NT2/D1 (cell line): ENCODE measurements around the gene DNAI1.

ENCODE experiments used
- DNase-seq: peaks from one replicate; pipeline ENCODE4 v3.0.0-alpha.2; 2011; ENCODE audit warnings: low read depth, low spot score
- H3K27me3 ChIP-seq: 2 replicates; pipeline ENCODE4 v1.6.0; 2011; ENCODE audit warnings: mild to moderate bottlenecking; ENCODE audit not compliant: insufficient read length, insufficient read depth
- H3K36me3 ChIP-seq: 2 replicates; pipeline ENCODE4 v1.6.1; 2011; ENCODE audit warnings: mild to moderate bottlenecking, low read length, mixed read lengths; ENCODE audit not compliant: insufficient read depth, insufficient read length
- H3K4me1 ChIP-seq: 2 replicates; pipeline ENCODE4 v1.5.1; 2011; ENCODE audit not compliant: insufficient read depth, insufficient read length
- H3K4me3 ChIP-seq: 2 replicates; pipeline ENCODE4 v1.5.1; 2011; ENCODE audit warnings: low read depth; ENCODE audit not compliant: insufficient read length
- H3K9ac ChIP-seq: 2 replicates; pipeline ENCODE4 v1.6.0; 2011; ENCODE audit warnings: low read depth; ENCODE audit not compliant: insufficient read length
- H3K9me3 ChIP-seq: 2 replicates; pipeline ENCODE4 v1.5.1; 2011; ENCODE audit warnings: mild to moderate bottlenecking, low read length; ENCODE audit not compliant: insufficient read depth
- SUZ12 ChIP-seq: IDR thresholded peaks from 2 replicates; pipeline ENCODE4 v1.6.1; 2011; ENCODE audit not compliant: insufficient read length, insufficient read depth; ENCODE audit errors: extremely low read depth
- YY1 ChIP-seq: IDR thresholded peaks from 2 replicates; pipeline ENCODE4 v1.6.1; 2011; ENCODE audit not compliant: insufficient read length, insufficient read depth
- ZNF274 ChIP-seq: IDR thresholded peaks from 2 replicates; pipeline ENCODE4 v1.6.1; 2011; ENCODE audit warnings: mild to moderate bottlenecking, low read depth, low read length

The DNAI1 gene

DNA sequence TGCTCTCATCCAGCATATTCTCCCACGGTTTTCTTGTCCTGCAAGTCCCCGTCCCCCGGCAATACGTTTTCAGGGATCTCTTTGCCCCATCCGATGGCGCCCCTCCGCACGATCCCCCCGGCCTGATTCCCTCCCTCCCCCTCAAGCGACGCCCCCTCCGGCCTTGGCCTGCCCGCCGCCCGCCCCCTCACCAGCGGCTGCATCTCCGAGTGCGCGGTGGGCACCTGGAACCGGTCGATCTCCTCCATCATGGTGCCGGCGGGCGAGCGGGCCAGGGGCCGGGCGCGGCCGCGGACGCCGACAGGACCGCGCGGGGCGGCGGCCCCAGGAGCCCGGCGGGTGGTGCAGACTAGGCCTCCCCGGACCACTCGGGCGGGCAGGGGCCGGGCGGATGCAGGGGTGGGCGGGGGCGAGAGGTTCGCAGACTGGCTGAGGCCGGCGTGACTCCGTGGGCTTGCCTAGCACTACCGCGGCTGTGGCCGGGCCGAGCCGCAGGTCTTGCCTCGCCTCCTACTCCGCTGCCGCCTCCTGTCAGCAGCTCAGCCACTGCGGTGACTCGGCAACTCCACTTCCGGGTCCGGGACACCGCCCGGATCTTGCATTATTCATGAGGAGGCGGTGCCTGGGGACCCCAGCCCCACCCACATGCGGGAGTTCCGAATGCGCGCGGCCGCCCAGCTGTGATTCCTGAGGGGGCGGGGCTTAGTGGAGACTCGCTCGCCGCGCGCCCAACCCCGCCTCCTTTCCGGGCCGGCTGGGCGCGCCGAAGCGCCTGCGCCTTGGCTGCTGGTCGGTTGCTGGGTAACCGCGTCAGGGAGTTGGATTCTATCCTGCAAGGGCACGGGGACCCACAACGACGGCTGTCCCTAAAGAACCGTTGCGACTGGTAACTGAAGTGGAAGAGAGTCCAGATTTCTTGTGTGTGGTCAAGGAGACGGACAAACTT is at the start of gene DNAI1, which contains the start of gene FAM219A:
Gene DNAI1, plus strand, starts transcription at position 793 of the 946 bp plus-strand sequence. CDS start 201 bp downstream, outside the sequence.
Gene FAM219A, minus strand, starts transcription at position 558 of the 946 bp plus-strand sequence. Its CDS starts 307 bp downstream, at position 251.
- peaks cover 4% of the 10 kb centered on the region for H3K4me1 ChIP-seq
- TF ChIP-seq ZNF274 (no peak), YY1 (no peak), SUZ12 (no peak)
- peak; percentile 98 for DNase-seq
- no peaks in the 10 kb centered on the region for H3K36me3 ChIP-seq
- H3K27me3 ChIP-seq = peaks cover 23% of the 10 kb centered on the region
- no peaks in the 10 kb centered on the region for H3K9me3 ChIP-seq
- peak within 1 kb of the TSS; percentile 93 for H3K9ac ChIP-seq
- H3K4me3 ChIP-seq = peak within 1 kb of the TSS; percentile 89

DNA sequence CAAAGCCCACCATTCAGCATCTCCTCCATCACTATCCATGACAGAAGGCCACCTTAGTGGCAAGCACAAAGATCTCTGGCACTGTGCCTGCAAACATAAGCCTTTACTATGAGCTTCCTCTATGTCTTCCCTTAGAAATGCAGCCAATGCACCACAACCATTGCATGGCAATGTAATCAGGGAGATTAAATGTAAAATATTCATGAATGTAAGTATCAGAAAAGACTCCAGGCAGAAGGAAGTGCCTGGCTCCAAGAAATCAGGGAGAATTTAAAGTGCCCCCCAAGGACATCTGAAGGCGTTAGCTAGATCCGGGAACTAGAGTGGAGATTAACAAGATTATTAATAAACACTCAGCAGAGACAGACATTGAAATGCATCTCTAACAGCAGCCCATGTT is 49.5 kb upstream of the DNAI1 start:
- Histone ChIP-seq H3K36me3 (peaks cover 18% of the 10 kb centered on the region), H3K27me3 (no peaks in the 10 kb centered on the region), H3K9me3 (no peaks in the 10 kb centered on the region), H3K4me3 (no peak overlapping the region), H3K9ac (no peak overlapping the region), H3K4me1 (no peaks in the 10 kb centered on the region)
- DNase-seq = no peak
- no peak for TF ChIP-seq YY1
- TF ChIP-seq ZNF274 = no peak
- TF ChIP-seq SUZ12 = no peak

DNA sequence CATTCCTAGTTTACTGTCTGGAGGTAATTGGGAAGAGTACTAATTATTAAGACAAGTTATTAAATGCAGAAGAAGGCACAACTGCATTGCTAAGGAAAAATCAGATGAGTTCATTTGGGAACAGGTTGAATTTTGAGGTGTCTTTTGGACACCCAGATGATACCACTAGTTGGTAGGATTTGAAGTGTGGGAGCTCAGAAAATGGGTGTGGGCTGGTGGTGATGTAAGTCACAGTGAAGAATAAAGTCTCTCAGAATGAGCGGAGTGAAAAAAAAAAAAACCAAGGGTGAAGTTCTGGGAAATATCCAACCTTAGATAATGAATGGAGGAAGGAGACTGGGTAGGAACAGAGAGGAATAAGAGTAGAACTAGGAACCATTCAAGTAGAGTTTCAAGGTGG is 46.3 kb upstream of the DNAI1 start:
- Histone ChIP-seq H3K9ac (no peak overlapping the region), H3K27me3 (no peaks in the 10 kb centered on the region), H3K4me3 (no peak overlapping the region), H3K36me3 (peaks cover 3% of the 10 kb centered on the region), H3K9me3 (no peaks in the 10 kb centered on the region), H3K4me1 (no peaks in the 10 kb centered on the region)
- TF ChIP-seq ZNF274 (no peak), YY1 (no peak), SUZ12 (no peak)
- DNase-seq = no peak

DNA sequence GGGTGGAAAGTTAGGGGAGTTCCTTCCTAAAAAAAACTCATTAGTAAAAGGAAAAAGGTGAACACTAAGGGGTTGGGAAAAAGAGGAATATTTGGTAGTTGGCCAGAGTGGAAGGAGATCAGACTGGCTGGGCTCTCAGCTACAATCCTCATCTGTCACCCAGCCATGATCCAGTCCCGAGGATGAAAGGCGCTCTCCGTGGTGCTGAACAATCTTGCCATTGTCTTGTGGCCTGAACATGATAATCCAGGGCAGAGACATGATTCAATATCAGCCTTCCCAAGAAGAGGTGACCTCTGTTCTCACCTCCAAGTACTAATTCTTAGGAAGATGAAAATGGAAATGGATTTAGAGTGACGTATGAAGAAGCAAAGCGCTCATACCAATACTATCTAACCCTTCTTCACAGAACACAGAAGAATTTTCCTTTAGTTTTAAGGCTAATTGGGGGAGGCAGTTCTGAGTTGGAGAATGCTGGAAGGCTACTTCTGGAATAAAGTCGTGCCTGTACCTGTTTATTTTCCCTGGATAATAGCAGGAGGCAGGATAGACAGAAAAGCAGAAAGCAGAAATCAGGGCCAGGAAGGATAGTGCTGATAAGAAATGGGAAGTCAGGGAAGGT is 45.3 kb upstream of the DNAI1 start:
- H3K36me3 ChIP-seq = no peaks in the 10 kb centered on the region
- no peaks in the 10 kb centered on the region for H3K4me1 ChIP-seq
- no peaks in the 10 kb centered on the region for H3K9me3 ChIP-seq
- no peak for TF ChIP-seq YY1
- no peak for TF ChIP-seq SUZ12
- TF ChIP-seq ZNF274 = no peak
- peak; percentile 43 for DNase-seq
- H3K27me3 ChIP-seq = no peaks in the 10 kb centered on the region
- H3K4me3 ChIP-seq = no peak overlapping the region
- no peak overlapping the region for H3K9ac ChIP-seq

DNA sequence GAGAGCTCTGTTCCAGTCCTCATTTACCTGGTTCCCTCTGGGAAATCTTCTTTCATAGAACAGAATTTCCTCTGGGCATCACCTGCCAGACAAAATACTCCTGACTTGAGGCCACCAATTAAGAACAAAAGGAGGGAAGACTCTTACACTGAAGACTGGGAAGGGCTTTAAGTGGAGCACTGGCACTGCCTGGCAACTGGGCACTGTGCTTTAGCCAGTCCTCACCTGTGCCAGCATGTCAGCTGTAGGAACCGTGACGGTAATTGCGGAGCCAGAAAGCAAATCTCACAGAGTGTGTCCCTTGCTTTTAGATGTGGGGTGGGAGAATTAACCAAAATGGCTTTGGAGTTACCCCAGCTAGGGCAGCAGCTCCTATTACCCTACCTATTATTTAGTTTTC is 40.9 kb upstream of the DNAI1 start:
- no peaks in the 10 kb centered on the region for H3K4me1 ChIP-seq
- no peaks in the 10 kb centered on the region for H3K27me3 ChIP-seq
- H3K9me3 ChIP-seq = no peaks in the 10 kb centered on the region
- no peak for DNase-seq
- H3K9ac ChIP-seq = no peak overlapping the region
- peaks cover 4% of the 10 kb centered on the region for H3K36me3 ChIP-seq
- no peak for TF ChIP-seq ZNF274
- no peak for TF ChIP-seq YY1
- no peak for TF ChIP-seq SUZ12
- H3K4me3 ChIP-seq = no peak overlapping the region

DNA sequence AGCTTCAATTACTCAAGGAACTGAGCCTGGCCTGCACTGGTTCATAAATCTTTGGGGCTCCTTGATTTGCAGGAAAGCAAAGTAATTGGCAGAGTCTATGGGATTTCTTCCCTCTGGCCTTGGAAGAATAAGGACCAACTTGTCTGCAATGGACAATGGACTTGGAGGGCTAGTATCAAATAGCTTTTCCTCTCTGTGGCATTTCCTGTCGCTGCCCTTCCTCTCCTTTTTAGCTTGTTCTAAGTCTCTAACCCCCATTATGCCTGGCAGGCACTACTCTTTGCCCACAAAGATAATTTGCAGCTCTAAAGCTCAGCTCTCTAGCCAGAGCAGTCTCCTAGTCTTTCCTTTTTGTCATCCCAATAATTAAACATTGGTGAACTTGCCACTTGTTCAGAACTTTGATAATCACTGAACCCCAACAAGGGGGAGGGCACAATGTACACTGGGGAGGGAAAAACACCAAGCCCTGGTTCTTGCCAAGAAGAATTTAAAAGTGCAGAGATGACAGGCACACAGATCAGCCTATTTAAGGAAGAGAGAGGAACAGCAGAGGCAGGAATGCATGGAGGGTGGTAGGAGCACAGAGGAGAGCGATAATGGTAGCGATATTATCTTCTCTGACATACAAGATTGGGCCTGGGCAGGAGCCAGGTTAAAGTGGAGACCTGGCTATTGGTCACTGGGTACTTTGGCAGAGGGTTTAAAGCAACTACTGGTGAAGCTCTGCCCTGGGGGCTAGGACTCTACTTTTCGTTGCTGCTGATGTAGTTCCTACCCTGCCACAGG is 38.7 kb upstream of the DNAI1 start:
- peaks cover 4% of the 10 kb centered on the region for H3K36me3 ChIP-seq
- H3K4me1 ChIP-seq = no peaks in the 10 kb centered on the region
- no peaks in the 10 kb centered on the region for H3K27me3 ChIP-seq
- TF ChIP-seq ZNF274 (no peak), YY1 (no peak), SUZ12 (no peak)
- H3K9me3 ChIP-seq = no peaks in the 10 kb centered on the region
- DNase-seq = no peak
- no peak overlapping the region for H3K9ac ChIP-seq
- no peak overlapping the region for H3K4me3 ChIP-seq
